ENCODE results near the gene MAPK12. TPM values are rescaled to one million over a fixed set of nuclear protein-coding genes. Genes with fewer than 3 reads are reported as not detected.

Gene MAPK12
- total and polyA plus RNA-seq, 9 of the 15 experiments (the other 6 are each of a cell fraction or from before 2014, with no cell fraction given), result 0.79 to 71.5 (median 32.8) TPM

- TF ChIP-seq CTCF (IDR thresholded peaks at IDR 0.05 in 2 of 3, conservative IDR thresholded peaks at IDR 0.05 in 1 of 3; ENCODE audit: insufficient read depth in 2 of 3, low read depth in 1 of 3, low read length in 3 of 3) (peak in 2 of 3 experiments; percentile 26 to 36; a peak in 3 of 6 replicates), ARHGAP35 (IDR thresholded peaks at IDR 0.05; ENCODE audit: partially characterized antibody) (no peak), TAF7 (tag; IDR thresholded peaks at IDR 0.05) (no peak), RB1 (IDR thresholded peaks at IDR 0.05; ENCODE audit: low read depth) (peak; percentile 46; the same call in 1 of the 2 replicates), ETV6 (IDR thresholded peaks at IDR 0.05; ENCODE audit: borderline replicate concordance in 1 of 2, low read depth in 2 of 2, low read length in 1 of 2) (no peak), ETV6 (CRISPR knock-in tag; IDR thresholded peaks at IDR 0.05; ENCODE audit: borderline replicate concordance) (no peak), KLF1 (tag; IDR thresholded peaks at IDR 0.05) (peak; percentile 91), RFX1 (IDR thresholded peaks at IDR 0.05) (peak; percentile 75), REST (IDR thresholded peaks at IDR 0.05; ENCODE audit: borderline replicate concordance) (peak; percentile 36; the same call in 1 of the 2 replicates), REST (CRISPR knock-in tag; IDR thresholded peaks at IDR 0.05; ENCODE audit: low read depth) (peak; percentile 51; the same call in 1 of the 2 replicates), GATAD2B (IDR thresholded peaks at IDR 0.05; ENCODE audit: borderline replicate concordance) (0 out of 2 replicates have a peak, but pooled peaks have one; percentile 14), SMAD4 (CRISPR knock-in tag; conservative IDR thresholded peaks at IDR 0.05) (0 out of 2 replicates have a peak, but pooled peaks have one; percentile 21), MAZ (CRISPR knock-in tag; conservative IDR thresholded peaks at IDR 0.05 in 1 of 2, IDR thresholded peaks at IDR 0.05 in 1 of 2) (peak; percentile 26 to 58; a peak in 3 of 4 replicates), POLR2G (IDR thresholded peaks at IDR 0.05; ENCODE audit: low read depth, low read length) (0 out of 2 replicates have a peak, but pooled peaks have one; percentile 39), NRF1 (conservative IDR thresholded peaks at IDR 0.05 in 1 of 2, IDR thresholded peaks at IDR 0.05 in 1 of 2) (peak in 1 of 2 experiments; percentile 24; a peak in 2 of 4 replicates), NFIC (IDR thresholded peaks at IDR 0.05) (no peak), CXXC5 (CRISPR knock-in tag; IDR thresholded peaks at IDR 0.05) (peak; percentile 82), GABPB2 (CRISPR knock-in tag; conservative IDR thresholded peaks at IDR 0.05) (no peak)
Measured at GRCh38 chr22:50271519-50271970, 10.1 kb upstream of the MAPK12 start (continued).
